PC-9 (cell line): ENCODE measurements around the gene PRKG1.

Experiments
- CTCF ChIP-seq: fragments of 200-600 bp; sonication (generic); conservative IDR thresholded peaks from 2 replicates; pipeline ENCODE4 v1.6.1; 2017; ENCODE audit warnings: mixed run types, antibody characterized with exemption, mild to moderate bottlenecking, moderate library complexity
- EZH2 ChIP-seq: fragments of 200-600 bp; sonication (generic); IDR thresholded peaks from 2 replicates; pipeline ENCODE4 v1.8.0; 2017; ENCODE audit warnings: antibody characterized with exemption, low read depth

- TF ChIP-seq EZH2 (no peak), CTCF (no peak)
These were observed 150.4 kb downstream of the PRKG1 start for GRCh38 chr10:51224671-51225161.
